Measurements from ENCODE around the gene PDE11A. TPM values are rescaled to one million over a fixed set of nuclear protein-coding genes. Genes with fewer than 3 reads are reported as not detected.

Gene PDE11A
- total and polyA plus RNA-seq, 2 of the 8 experiments (the other 6 are each of a cell fraction or from before 2014, with no cell fraction given): 0.19 to 0.23 TPM

DNA sequence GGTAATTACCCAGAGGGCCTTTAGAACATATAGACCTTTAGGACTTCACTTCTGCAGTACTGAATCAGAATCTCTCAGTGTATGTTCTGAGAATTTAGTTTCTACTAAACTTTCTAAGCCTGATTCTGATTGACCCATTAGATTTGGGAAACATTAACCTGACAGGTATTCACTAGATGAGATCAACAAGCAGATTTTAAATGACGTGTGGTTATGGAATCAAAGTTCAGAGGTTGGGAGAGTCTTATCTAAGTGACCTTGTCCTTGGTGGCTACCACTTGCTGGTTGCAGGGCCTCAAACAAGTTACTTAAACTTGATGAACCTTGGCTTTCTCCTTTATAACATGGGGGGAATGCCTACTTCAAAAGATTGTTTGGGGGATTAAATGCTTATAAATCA, 198.7 kb downstream of the PDE11A start:
- WGBS, 2 experiments (ENCODE audit: extremely low coverage in 1 of 2, insufficient coverage in 1 of 2, insufficient read length in 1 of 2, insufficient replicate concordance in 2 of 2, low coverage in 1 of 2, low lambda C conversion rate in 2 of 2, missing lambda C conversion rate in 1 of 2): 78% methylated on average over 1 of the region's 1 CpG; no CpG with 5 or more reads in 1 of the 2 experiments
- FAIRE-seq: no peak

More for the DNA sequence above, 198.7 kb downstream of the PDE11A start:
- H2BK20ac ChIP-seq (ENCODE audit: low read length): no peak overlapping the region
- DNase-seq (ENCODE audit: low read depth in 1 of 2, low spot score in 2 of 2): no peak
- no peak overlapping the region for H3K4me2 ChIP-seq (ENCODE audit: insufficient read depth in 1 of 2, low read depth in 2 of 2, low read length in 2 of 2)
- H2BK120ac ChIP-seq (replicated peaks; ENCODE audit: low read depth, low read length): no peak overlapping the region
- H3K27ac ChIP-seq (ENCODE audit: low read depth, low read length): no peak overlapping the region
- H3K9ac ChIP-seq (replicated peaks in 1 of 4; ENCODE audit: extremely low read depth in 1 of 4, low read depth in 3 of 4, low read length in 3 of 4): no peak overlapping the region
- H4K20me1 ChIP-seq (replicated peaks in 1 of 2; ENCODE audit: control insufficient read depth in 1 of 2, insufficient read depth in 2 of 2, low read length in 2 of 2): no peaks in the 10 kb centered on the region
- no peak overlapping the region for H4K8ac ChIP-seq (ENCODE audit: extremely low read depth, insufficient read depth, low read length)
- no peak overlapping the region for H3K4ac ChIP-seq (replicated peaks; ENCODE audit: insufficient read length, low read depth, low read length)
- no peak overlapping the region for H2BK5ac ChIP-seq (ENCODE audit: low read depth, low read length)
- H3K79me2 ChIP-seq (ENCODE audit: control insufficient read depth in 1 of 2, insufficient read depth in 2 of 2, low read length in 2 of 2): no peaks in the 10 kb centered on the region
- H3K18ac ChIP-seq (ENCODE audit: extremely low read depth, low read length): no peak overlapping the region
- H3K23ac ChIP-seq (ENCODE audit: insufficient read length): no peak overlapping the region
- CTCF ChIA-PET (ENCODE audit: partially characterized antibody): interaction anchor here (0.8 kb wide), 1 partner anchor 35 kb away, joined by 3 read pairs; no protein-coding TSS in a partner anchor
- H3K14ac ChIP-seq (ENCODE audit: insufficient read length): no peak overlapping the region
- no peak overlapping the region for H2BK12ac ChIP-seq (ENCODE audit: low read depth, low read length)
- H3K23me2 ChIP-seq (ENCODE audit: low read depth, low read length): no peaks in the 10 kb centered on the region
- no peaks in the 10 kb centered on the region for H3K27me3 ChIP-seq (replicated peaks in 1 of 4; ENCODE audit: control insufficient read depth in 3 of 4, extremely low read depth in 1 of 4, insufficient read depth in 3 of 4, low read length in 3 of 4)
- POLR2A ChIA-PET (ENCODE audit: partially characterized antibody): no interaction called here
- TF ChIP-seq TAF1 (IDR thresholded peaks at IDR 0.05; ENCODE audit: low read depth, low read length): no peak
- TF ChIP-seq TAF7 (optimal IDR thresholded peaks at IDR 0.05; ENCODE audit: borderline replicate concordance, low read depth, low read length): no peak
- no peak for TF ChIP-seq SIN3A (conservative IDR thresholded peaks at IDR 0.05 in 1 of 2, IDR thresholded peaks at IDR 0.05 in 1 of 2; ENCODE audit: low read depth in 1 of 2, low read length in 2 of 2)
- TF ChIP-seq HDAC2 (IDR thresholded peaks at IDR 0.05; ENCODE audit: borderline replicate concordance in 1 of 2, low read depth in 2 of 2, low read length in 2 of 2): no peak
- no peak overlapping the region for H4K91ac ChIP-seq (replicated peaks; ENCODE audit: insufficient read length, low read length)
- H3K36me3 ChIP-seq (ENCODE audit: control insufficient read depth in 2 of 4, insufficient read depth in 4 of 4, low read length in 3 of 4): no peaks in the 10 kb centered on the region
- no peak overlapping the region for H2BK15ac ChIP-seq (ENCODE audit: low read length)
- H2AK5ac ChIP-seq (ENCODE audit: low read depth, low read length): no peak overlapping the region
- H3K79me1 ChIP-seq (ENCODE audit: low read depth, low read length): no peaks in the 10 kb centered on the region
- no peak overlapping the region for H3K56ac ChIP-seq (replicated peaks; ENCODE audit: insufficient read length, low read depth, low read length)
- H4K5ac ChIP-seq (ENCODE audit: insufficient read length, low read depth, low read length): no peak overlapping the region
- H2AFZ ChIP-seq (ENCODE audit: low read length): no peak overlapping the region
- H3K9me3 ChIP-seq (ENCODE audit: insufficient read depth in 2 of 2, low read depth in 1 of 2, low read length in 1 of 2): no peaks in the 10 kb centered on the region
- no peak overlapping the region for H3K4me3 ChIP-seq (ENCODE audit: extremely low read depth in 1 of 4, insufficient read depth in 2 of 4, low read depth in 3 of 4, low read length in 4 of 4)
- no peaks in the 10 kb centered on the region for H3K4me1 ChIP-seq (replicated peaks in 1 of 4; ENCODE audit: control insufficient read depth in 3 of 4, insufficient read depth in 4 of 4, low read length in 3 of 4)

Data from H1 (cell line).